GM21529 (cell line): ENCODE data around the gene NTNG2.

Experiments used
- ATAC-seq: cut with Tn5 transposase; IDR thresholded peaks from one replicate; pipeline ENCODE4 v1.9.1; 2021; ENCODE audit not compliant: unreplicated experiment

The NTNG2 gene

GRCh38 chr9:132169672-132170392 is 8.0 kb downstream of the NTNG2 start:
- no peak for ATAC-seq

- no peak for ATAC-seq
Observed at GRCh38 chr9:132171702-132172101, 9.8 kb downstream of the NTNG2 start.

GRCh38 chr9:132172185-132172584 is 10.3 kb downstream of the NTNG2 start:
- ATAC-seq: no peak

GRCh38 chr9:132175431-132175830 is 13.6 kb downstream of the NTNG2 start:
- no peak for ATAC-seq

- ATAC-seq: no peak
Observed at GRCh38 chr9:132176338-132176737, 14.5 kb downstream of the NTNG2 start.

- ATAC-seq: no peak
Observed at GRCh38 chr9:132181796-132182313, 20.0 kb downstream of the NTNG2 start.

GRCh38 chr9:132182314-132183091 is 20.6 kb downstream of the NTNG2 start:
- ATAC-seq: no peak

- no peak for ATAC-seq
Observed at GRCh38 chr9:132183134-132183533, 21.3 kb downstream of the NTNG2 start.

GRCh38 chr9:132183715-132184114 is 21.9 kb downstream of the NTNG2 start:
- ATAC-seq: no peak

GRCh38 chr9:132184124-132184523 is 22.3 kb downstream of the NTNG2 start:
- ATAC-seq: no peak

GRCh38 chr9:132185073-132186009 is 23.5 kb downstream of the NTNG2 start:
- no peak for ATAC-seq

GRCh38 chr9:132187121-132187620 is 25.3 kb downstream of the NTNG2 start:
- no peak for ATAC-seq

GRCh38 chr9:132190966-132191365 is 29.1 kb downstream of the NTNG2 start:
- no peak for ATAC-seq

- no peak for ATAC-seq
Observed at GRCh38 chr9:132192728-132193127, 30.9 kb downstream of the NTNG2 start.

- ATAC-seq: no peak
Observed at GRCh38 chr9:132193227-132194124, 31.6 kb downstream of the NTNG2 start.

- ATAC-seq: no peak
Observed at GRCh38 chr9:132194508-132194907, 32.6 kb downstream of the NTNG2 start.

GRCh38 chr9:132197315-132197714 is 35.5 kb downstream of the NTNG2 start:
- ATAC-seq: no peak

GRCh38 chr9:132197856-132198550 is 36.1 kb downstream of the NTNG2 start:
- ATAC-seq: no peak

- ATAC-seq: no peak
Observed at GRCh38 chr9:132199056-132199455, 37.2 kb downstream of the NTNG2 start.
